Glutamatergic neuron (in vitro differentiated cells): ENCODE measurements around the gene REXO1. TPM values are rescaled to one million over a fixed set of nuclear protein-coding genes. Genes with fewer than 3 reads are reported as not detected.

Source experiments
- DNase-seq: peaks from one replicate; pipeline ENCODE4 v3.0.0; 2022
- H3K27ac Mint-ChIP-seq: one replicate; pipeline ENCODE4 v1.8.0; 2020; ENCODE audit warnings: mild to moderate bottlenecking, mixed read lengths, inconsistent platforms; ENCODE audit not compliant: unreplicated experiment
- H3K27me3 Mint-ChIP-seq: one replicate; pipeline ENCODE4 v1.8.0; 2020; ENCODE audit warnings: mild to moderate bottlenecking, moderate library complexity, mixed read lengths, inconsistent platforms; ENCODE audit not compliant: unreplicated experiment
- H3K36me3 Mint-ChIP-seq: one replicate; pipeline ENCODE4 v1.8.0; 2020; ENCODE audit warnings: mild to moderate bottlenecking, mixed read lengths, inconsistent platforms; ENCODE audit not compliant: unreplicated experiment
- H3K4me1 Mint-ChIP-seq: one replicate; pipeline ENCODE4 v1.8.0; 2020; ENCODE audit warnings: mild to moderate bottlenecking, low read depth, mixed read lengths, inconsistent platforms; ENCODE audit not compliant: unreplicated experiment
- H3K4me3 Mint-ChIP-seq: one replicate; pipeline ENCODE4 v1.8.0; 2020; ENCODE audit warnings: mild to moderate bottlenecking, mixed read lengths, inconsistent platforms; ENCODE audit not compliant: unreplicated experiment
- H3K9me3 Mint-ChIP-seq: one replicate; pipeline ENCODE4 v1.8.0; 2020; ENCODE audit warnings: mild to moderate bottlenecking, moderate library complexity, mixed read lengths, inconsistent platforms; ENCODE audit not compliant: unreplicated experiment
- CTCF ChIP-seq: fragments of 200-600 bp; sonication (generic); IDR thresholded peaks from one replicate; pipeline ENCODE4 v1.5.0; 2021; ENCODE audit not compliant: partially characterized antibody, unreplicated experiment
- total RNA-seq: library from RNA; stranded (reverse); fragmentation: NEBNext Ultra II Directional; extraction: Animal tissue kit (Norgen Biotek cat#: 25700); gene quantifications from one replicate; pipeline ENCODE4 v1.2.1, GENCODE V29; 2021; ENCODE audit not compliant: unreplicated experiment

The REXO1 gene
- total RNA-seq, 1 donor from 2014 or later, result 65.7 TPM

GRCh38 chr19:1782521-1782920 lies 65.8 kb downstream of the REXO1 start:
- H3K27me3 Mint-ChIP-seq, result peaks cover 17% of the 10 kb centered on the region
- peaks cover 7% of the 10 kb centered on the region for H3K9me3 Mint-ChIP-seq
- H3K4me3 Mint-ChIP-seq, result peak overlapping the region; percentile 55
- H3K4me1 Mint-ChIP-seq, result peaks cover 9% of the 10 kb centered on the region
- TF ChIP-seq CTCF, result no peak
- DNase-seq, result peak; percentile 24
- H3K36me3 Mint-ChIP-seq, result no peaks in the 10 kb centered on the region
- H3K27ac Mint-ChIP-seq, result no peak overlapping the region

GRCh38 chr19:1780272-1780958 lies 67.9 kb downstream of the REXO1 start:
- H3K9me3 Mint-ChIP-seq, result peaks cover 7% of the 10 kb centered on the region
- H3K27ac Mint-ChIP-seq, result no peak overlapping the region
- H3K4me1 Mint-ChIP-seq, result peaks cover 9% of the 10 kb centered on the region
- peaks cover 7% of the 10 kb centered on the region for H3K36me3 Mint-ChIP-seq
- TF ChIP-seq CTCF, result no peak
- DNase-seq, result no peak
- H3K27me3 Mint-ChIP-seq, result peaks cover 23% of the 10 kb centered on the region
- no peak overlapping the region for H3K4me3 Mint-ChIP-seq

GRCh38 chr19:1779574-1779973 lies 68.7 kb downstream of the REXO1 start:
- Mint-ChIP-seq H3K27ac (no peak overlapping the region), H3K36me3 (peaks cover 7% of the 10 kb centered on the region), H3K4me1 (peaks cover 9% of the 10 kb centered on the region), H3K4me3 (peak overlapping the region; percentile 7), H3K9me3 (peaks cover 7% of the 10 kb centered on the region), H3K27me3 (peaks cover 22% of the 10 kb centered on the region)
- DNase-seq, result no peak
- TF ChIP-seq CTCF, result no peak

GRCh38 chr19:1777149-1777548 lies 71.1 kb downstream of the REXO1 start:
- Mint-ChIP-seq H3K27me3 (peaks cover 39% of the 10 kb centered on the region), H3K4me1 (peaks cover 10% of the 10 kb centered on the region), H3K36me3 (peaks cover 11% of the 10 kb centered on the region), H3K4me3 (no peak overlapping the region), H3K27ac (peak overlapping the region; percentile 49), H3K9me3 (peaks cover 12% of the 10 kb centered on the region)
- no peak for DNase-seq
- TF ChIP-seq CTCF, result no peak

- no peak for TF ChIP-seq CTCF
- Mint-ChIP-seq H3K36me3 (peaks cover 11% of the 10 kb centered on the region), H3K9me3 (peaks cover 12% of the 10 kb centered on the region), H3K4me1 (peaks cover 10% of the 10 kb centered on the region), H3K4me3 (no peak overlapping the region), H3K27me3 (peaks cover 39% of the 10 kb centered on the region), H3K27ac (peak overlapping the region; percentile 49)
- no peak for DNase-seq
These were observed 71.6 kb downstream of the REXO1 start for GRCh38 chr19:1776606-1777147.
